Stimulated activated CD4-positive, alpha-beta T cell treated with anti-CD3 and anti-CD28 coated beads, Interleukin-4, amount 100 ng/mL, for 48 hours (primary cell): ENCODE measurements around the gene NECTIN2.
"Not testable (repeated sequence)": the region's sequence is repeated elsewhere in the genome, so short reads cannot be mapped to it uniquely, and the experiment has no call there.

ENCODE experiments used
- DNase-seq, 2 donors: peaks; one replicate each; pipeline ENCODE4 v3.0.0-alpha.2; 2020; ENCODE audit warnings: low read depth in 2 of 2

The NECTIN2 gene

DNA sequence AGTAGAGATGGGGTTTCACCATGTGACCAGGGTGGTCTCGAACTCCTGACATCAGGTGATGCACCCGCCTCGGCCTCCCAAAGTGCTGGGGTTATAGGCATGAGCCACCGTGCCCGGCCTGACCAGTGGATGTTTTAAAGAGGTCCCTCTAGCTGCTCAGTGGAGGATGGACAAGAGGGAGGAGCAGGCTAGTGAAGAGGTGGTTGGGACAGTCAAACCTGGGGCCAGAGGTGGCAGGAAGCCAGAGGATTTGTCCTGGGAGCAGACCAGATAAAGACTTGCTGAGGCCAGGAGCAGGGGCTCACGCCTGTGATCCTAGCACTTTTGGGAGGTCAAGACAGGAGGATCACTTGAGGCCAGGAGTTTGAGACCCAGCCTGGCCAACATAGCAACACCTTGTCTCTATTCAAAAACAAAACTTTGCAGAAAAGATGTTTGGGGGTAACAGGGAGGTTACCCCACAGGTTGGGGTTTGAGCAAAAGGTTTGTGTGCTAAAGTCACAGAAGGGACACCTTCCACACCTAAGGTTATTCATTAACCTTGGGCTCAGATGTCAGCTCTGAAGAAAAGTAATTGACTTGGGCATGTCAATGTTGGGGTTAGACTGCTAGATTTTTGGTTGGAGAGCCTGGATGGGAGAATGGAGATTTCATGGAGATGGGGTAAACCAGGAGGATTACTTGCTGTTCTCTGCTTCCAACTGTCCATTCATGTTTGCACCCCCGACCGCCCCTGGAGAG is 28.2 kb upstream of the NECTIN2 start:
- DNase-seq = no peak

DNA sequence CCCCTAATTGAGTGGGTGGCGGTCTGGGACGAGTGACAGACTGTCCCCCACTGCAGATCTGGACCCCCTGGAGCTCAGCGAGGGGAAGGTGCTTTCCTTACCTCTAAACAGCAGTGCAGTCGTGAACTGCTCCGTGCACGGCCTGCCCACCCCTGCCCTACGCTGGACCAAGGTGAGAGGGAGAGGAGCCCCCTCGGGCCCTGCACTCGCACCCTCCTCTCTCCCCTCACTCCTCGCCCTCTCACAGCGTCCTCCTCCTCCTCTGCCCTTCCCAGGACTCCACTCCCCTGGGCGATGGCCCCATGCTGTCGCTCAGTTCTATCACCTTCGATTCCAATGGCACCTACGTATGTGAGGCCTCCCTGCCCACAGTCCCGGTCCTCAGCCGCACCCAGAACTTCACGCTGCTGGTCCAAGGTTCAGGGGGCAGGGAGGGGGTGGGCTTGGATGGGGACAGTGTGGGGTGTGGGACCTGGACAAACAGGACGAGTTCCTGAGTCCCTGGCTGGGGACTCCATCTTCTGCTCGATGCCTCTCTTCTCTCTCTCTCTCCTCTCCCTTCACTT is 27.5 kb upstream of the NECTIN2 start:
- DNase-seq = no peak

DNA sequence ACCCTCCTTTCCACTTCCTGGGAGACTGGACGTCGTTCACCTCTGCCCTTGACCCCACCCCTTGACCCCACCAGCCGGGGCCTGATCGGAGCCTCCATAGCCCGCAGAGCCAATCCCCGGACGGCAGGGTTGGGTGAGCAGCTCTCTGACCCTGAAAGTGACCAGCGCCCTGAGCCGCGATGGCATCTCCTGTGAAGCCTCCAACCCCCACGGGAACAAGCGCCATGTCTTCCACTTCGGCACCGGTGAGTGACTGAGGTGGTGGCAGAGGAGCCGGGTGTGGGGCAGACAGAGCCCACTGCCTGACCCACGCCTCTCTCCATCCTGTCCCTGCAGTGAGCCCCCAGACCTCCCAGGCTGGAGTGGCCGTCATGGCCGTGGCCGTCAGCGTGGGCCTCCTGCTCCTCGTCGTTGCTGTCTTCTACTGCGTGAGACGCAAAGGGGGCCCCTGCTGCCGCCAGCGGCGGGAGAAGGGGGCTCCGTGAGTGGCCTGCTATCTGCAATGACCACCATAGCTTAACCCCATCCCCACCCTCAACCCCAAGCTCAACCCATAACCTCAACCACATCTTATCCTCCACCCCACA is 26.8 kb upstream of the NECTIN2 start:
- no peak for DNase-seq

DNA sequence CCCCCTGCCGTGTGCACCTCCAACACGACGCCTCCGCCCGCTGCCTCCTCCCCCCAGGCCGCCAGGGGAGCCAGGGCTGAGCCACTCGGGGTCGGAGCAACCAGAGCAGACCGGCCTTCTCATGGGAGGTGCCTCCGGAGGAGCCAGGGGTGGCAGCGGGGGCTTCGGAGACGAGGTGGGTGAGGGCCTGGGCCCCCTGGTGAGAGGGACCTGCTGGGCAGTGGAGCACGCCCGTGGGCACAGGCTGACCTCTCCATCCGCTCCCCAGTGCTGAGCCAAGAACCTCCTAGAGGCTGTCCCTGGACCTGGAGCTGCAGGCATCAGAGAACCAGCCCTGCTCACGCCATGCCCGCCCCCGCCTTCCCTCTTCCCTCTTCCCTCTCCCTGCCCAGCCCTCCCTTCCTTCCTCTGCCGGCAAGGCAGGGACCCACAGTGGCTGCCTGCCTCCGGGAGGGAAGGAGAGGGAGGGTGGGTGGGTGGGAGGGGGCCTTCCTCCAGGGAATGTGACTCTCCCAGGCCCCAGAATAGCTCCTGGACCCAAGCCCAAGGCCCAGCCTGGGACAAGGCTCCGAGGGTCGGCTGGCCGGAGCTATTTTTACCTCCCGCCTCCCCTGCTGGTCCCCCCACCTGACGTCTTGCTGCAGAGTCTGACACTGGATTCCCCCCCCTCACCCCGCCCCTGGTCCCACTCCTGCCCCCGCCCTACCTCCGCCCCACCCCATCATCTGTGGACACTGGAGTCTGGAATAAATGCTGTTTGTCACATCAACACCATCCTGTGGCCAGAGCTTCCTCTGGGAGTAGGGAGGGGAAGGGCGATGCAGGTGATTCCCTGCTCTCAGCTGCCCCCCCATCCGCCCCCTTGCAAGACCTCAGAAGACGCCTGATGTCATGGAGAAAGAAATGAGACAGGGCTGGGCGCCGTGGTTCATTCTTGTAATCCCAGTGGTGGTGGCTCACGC is 25.2 kb upstream of the NECTIN2 start:
- DNase-seq = no peak

DNA sequence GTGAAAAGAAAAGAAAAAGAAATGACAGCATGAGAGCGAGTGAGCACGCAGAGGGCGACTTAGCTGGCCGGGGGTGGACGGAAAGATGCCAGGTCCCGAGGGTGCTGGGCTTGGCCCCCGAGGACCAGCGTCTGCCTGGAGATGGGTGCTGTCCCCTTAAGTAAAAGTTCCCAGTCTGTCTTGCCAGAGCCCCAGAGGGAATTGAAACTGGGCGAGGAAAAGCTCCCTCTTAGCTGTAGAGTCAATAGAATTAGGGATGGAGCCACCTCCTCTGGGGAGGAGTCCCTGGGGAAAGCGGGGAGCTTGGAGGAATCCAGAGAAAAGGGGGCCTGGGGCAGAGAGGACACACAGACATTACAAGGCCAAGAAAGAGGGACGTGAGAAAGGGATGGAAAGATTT is 23.9 kb upstream of the NECTIN2 start:
- no peak for DNase-seq

DNA sequence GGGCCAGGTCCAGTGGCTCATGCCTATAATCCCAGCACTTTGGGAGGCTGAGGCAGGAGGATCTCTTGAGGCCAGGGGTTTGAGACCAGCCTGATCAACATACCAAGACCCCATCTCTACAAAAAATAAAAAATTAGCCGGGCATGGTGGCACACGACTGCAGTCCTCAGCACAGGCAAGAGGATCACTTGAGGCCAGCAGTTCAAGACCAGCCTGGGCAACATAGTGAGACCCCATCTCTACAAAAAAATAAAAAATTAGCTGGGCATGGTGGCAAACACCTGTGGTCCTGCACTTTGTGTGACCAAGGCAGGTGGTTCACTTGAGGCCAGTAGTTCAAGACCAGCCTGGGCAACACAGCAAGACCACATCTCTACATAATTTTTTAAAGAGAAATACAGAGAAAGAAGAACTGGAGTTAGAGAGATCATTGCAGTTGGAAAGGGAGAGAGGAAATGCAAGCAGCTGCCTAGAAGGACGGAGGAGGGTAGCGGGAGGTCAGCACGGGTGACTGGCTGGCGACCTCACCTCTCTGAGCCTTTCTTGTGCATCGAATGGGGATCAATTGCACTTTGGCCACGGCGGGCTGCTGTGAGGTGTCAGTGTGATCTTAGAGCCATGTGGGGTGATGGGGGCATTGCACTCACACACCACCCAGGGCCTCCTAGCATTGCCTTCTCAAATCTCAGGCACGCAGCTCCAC is 23.3 kb upstream of the NECTIN2 start:
- DNase-seq = no peak

DNA sequence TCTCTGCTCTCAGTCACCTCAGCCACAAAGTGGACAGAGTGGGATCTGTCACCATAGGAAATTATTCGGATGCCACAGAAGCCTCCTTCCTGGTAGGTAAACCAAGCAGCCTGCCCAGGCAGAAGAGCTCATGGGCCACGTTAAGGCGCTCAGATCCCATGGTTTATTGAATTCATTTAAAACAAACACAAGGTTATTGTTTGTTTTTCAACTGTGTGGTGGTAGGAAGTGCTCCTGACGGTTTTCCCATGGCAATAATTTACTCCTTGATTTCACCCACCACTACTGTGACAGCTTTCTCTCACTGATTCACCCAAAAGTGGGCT is 22.8 kb upstream of the NECTIN2 start:
- DNase-seq = no peak

DNA sequence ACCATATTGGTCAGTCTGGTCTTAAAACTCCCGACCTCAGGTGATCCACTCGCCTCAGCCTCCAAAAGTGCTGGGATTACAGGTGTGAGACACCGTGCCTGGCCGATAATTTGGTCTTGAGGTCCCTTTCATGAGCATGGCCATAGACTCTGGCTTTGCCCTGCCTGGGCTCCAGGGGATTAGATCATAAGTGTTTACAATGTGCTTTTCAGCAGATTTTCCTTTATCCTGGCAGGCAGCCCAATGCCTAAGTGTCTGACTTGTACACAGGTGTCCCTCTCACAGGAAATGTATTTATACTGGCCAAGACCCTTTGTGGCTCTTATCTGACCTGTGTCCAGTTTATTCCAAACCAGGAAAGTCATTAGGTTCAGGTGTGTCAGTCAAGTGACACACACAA is 21.3 kb upstream of the NECTIN2 start:
- no peak for DNase-seq

DNA sequence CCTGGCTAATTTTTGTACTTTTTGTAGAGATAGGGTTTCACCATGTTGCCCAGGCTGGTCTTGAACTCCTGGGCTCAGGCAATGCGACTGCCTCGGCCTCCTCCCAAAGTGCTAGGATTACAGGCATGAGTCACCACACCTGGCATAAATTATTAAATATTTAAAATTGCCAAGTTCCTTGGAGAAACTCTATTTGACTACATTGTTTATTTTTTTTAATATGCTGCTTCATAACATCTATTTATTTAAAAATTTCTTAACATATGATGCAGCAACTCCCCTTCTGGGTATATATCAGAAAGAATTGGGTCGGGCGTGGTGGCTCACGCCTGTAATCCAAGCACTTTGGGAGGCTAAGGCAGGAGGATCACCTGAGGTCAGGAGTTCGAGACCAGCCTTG is 13.2 kb upstream of the NECTIN2 start:
- not testable (repeated sequence) for DNase-seq

DNA sequence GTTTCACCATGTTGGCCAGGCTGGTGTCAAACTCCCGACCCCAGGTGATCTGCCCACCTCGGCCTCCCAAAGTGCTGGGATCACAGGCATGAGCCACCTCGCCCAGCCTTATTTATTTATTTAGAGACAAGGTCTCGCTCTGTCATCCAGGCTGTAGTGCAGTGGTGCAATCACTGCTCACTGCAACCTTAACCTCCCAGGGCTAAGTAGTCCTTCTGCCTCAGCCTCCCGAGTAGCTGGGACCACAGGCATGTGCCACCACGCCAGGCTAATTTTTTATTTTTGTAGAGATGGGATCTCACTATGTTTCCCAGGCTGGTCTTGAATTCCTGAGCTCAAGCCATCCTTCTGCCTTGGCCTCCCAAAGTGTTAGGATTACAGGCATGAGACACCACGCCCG is 11.7 kb upstream of the NECTIN2 start:
- not testable (repeated sequence) for DNase-seq

DNA sequence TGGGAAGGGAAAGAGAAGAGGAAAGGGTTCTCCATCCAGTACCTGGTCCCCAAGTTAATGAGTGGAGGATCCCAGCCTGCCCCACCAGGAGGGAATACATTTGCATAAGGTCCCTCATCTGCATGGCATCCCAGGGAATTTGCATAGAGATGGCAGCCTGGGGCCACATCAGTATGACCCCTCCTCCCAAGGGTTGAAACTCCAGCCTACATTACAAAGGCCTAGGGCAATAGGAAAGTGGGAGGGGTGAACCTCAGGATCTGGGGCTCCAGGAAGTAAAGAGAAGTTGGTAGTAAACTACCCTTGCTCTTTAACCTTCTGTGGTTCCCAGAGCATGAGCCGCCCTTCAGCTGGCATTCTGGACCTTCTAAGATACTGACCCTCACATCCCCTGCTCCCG is 6.8 kb upstream of the NECTIN2 start:
- DNase-seq = no peak

DNA sequence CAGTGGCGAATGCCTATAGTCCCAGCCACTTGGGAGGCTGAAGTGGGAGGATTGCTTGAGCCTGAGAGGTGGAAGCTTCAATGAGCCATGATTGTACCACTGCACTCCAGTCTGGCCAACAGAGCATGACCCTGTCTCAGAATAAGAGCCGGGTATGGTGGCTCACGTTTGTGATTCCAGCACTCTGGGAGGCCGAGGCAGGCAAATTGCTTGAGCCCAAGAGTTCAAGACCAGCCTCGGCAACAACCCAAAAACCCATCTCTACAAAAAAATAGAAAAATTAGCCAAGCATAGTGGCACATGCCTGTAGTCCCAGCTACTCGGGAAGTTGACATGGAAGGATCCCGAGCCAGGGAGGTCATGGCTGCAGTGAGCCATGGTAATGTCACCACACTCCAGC is 5.3 kb upstream of the NECTIN2 start:
- no peak for DNase-seq

DNA sequence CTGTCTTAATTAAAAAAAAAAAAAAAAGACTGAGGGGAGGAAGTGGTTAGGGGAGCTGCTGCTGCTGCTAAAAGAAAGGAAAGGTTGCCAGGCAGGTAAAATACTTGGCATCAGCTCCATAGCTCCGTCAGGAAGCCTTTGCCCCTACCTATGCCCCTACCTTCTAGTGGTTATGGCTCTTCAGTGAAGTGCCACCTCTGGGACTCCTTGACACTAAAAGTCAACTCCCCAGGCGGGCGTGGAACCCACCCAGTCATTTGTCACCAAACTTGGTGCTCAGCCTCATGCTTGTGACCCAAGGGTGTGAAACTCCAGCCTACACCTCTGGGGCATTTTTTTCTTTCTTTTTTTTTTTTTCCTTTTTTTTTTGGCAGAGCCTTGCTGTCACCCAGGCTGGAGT is 4.9 kb upstream of the NECTIN2 start:
- DNase-seq = no peak

DNA sequence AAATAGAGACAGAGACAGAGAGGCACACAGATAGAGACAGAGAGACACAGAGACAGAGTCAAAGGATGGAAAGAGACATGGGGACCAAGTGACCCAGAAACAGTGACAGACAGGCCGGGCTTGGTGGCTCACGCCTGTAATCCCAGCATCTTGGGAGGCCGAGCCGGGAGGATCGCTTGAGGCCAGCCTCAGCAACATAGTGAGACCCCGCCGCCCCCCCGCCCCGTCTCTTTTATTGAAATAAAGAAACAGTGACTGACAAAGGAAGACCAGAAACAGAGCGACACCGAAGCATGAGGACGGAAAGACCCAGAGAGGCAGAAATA is 848 bp upstream of the NECTIN2 start:
- DNase-seq = no peak

DNA sequence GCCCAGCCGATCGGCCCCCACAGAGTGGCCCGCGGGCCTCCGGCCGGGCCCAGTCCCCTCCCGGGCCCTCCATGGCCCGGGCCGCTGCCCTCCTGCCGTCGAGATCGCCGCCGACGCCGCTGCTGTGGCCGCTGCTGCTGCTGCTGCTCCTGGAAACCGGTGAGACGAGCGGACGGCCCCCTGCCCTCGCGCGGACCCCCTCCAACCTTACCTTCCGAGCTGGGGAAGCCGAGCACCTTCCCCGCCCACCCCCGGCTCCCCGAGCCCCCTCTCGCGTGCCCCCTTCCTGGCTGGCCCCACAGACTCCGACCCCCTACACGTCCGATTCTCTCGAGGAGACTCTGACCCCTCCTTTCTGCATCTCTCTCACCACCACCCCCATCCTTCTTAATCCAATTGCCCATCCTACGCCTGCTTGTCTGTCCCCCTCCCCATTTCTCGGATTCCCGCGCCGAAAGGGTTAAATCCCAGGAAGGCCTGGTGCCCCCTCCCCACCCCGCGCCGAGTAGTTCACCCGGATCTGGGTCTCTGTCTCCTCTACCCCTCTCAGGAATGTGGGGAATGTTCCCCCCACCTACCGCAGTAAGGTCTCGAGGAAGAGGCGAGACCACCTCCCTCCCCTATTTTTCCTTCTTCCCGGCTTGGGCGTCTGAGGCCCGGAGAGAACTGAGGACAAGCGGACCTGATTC is 502 bp downstream of the NECTIN2 start:
- DNase-seq = no peak

DNA sequence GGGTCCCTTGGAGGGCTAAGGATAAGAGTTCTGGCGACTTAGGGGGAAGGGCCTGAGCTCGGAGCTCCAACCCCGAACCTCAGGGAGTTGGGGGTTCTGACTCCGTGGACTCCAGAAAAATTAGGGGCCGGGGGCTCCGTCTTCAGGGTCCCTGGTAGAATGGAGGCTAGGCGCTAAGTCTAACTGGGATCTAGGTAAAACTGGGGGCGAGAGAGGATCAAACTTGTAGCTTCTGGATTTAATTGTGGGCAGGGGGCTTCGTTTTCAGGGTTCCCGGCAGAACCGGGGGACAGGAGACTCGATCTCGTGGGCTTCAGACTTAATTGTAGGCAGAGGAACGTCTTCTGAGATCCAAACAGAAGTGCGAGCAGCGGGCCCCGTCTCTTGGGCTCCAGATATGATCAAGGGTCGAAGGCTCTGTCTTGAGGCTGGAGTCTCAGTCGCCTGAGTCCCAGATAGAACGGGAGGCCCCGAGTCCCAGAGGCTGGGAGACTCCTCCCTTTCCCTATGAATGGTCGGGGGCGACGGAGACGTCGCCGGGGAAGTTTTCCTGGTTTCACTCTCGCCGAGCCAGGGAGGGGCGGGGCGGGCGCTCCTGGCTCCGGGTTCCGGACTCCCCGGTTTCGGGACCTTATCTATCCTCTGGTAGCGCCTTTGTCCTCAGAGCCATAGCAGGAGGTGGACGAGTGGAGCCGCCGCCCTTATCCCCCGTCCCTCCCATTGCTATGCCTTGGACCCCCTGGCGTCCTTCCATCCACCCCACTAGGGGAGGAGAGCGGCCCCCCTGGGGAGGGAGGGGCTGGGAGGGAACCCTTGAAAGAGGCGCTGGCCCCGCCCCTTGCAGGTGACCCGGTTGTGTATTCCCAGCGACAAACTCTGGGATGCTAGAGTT is 1.3 kb downstream of the NECTIN2 start:
- DNase-seq = no peak

DNA sequence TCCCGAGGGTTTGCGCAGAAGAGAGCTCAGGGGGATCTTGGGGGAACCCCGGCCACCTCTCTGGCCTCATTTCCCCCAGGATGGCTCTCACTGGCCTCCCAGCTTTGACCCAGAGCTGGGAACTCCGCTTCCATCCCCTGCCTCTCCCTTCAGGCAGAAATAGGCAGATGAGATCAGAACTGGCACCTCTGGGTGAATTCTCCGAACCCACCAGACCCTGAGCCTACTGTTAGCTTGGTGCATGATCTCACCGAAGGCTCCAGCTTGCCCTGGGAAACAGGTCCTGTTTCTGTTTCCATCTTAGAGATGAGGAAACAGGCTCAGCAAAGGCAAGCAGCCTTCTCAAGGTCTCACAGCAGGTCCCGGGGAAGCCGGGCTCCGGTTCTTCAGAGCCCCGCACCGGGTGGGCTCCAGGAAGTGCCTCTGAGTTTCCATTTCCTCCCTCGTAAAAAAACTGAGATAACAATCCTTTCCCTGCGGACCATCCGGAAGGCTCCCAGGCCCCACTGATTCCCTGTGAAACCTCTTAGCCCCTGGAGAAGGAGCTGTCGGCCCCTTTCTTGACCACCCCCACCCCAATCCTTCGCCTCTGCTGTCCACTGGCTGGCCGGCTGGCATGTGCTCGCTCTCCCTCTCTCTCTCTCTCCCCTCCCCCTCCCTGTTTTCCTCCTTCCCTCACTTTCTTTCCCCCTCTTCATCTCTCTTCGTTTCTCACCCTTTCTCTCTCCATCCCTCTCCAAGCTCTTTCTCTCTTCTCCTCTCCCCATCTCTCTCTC is 2.1 kb downstream of the NECTIN2 start:
- DNase-seq = no peak

DNA sequence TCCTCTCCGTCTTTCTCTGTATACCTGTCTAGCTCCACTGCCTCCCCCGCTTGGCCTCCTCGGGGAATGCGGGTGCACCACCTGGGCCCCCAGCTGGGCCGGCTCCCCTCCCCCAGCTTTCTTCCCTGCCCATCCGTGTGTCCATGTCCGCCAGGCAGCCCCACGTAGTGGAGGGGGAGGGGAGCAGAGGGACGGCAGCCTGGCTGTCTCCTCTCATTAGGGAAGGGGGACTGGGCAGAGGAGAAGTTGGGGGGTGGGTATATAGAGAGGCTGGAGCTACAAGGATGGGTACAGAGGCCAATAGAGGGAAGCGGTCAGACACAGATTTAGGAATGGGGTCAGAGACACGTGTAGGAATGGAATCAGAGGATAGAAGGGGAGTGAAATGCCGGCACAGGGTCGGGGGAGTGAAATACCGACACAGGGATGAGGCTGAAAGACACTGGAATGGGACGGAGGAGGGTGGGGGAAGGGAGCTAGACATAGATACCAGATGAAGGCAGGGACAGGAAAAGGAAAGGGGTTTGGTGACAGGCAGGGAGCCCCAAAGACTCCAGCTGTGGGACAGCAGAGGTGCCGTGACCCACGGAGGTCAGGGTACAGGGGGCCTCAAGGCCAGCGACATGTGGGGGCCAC is 2.8 kb downstream of the NECTIN2 start:
- DNase-seq = no peak

DNA sequence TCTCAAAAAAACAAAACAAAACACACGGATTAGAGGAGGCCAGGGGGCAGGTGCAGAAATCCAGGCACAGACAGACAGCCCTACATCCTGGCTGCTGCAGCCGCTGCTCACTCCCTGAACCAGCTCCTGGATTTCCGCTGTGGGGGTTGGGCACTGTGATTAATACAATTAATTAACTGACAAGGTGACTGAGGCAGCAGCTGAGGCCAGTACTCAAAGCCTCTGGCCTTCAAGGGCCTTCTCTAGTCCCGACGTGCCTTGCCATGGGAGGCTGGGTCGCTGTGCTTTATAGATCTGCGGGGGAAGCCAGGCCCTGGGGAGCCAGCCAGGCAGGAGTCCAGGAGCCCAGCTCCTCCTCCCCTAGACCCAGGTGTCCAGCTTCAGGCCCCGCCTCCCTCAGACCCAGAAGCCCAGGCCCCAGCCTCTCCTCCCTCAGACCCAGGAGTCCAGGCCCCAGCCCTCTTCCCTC is 4.6 kb downstream of the NECTIN2 start:
- DNase-seq = no peak
